Measurements from ENCODE around the gene SESN2.
A peak's percentile ranks its signal among the peaks of the same experiment; 100 is the strongest.
"Not testable (repeated sequence)": the region's sequence is repeated elsewhere in the genome, so short reads cannot be mapped to it uniquely, and the experiment has no call there.

SESN2 gene

GRCh38 chr1:28291711-28292110 lies 32.4 kb downstream of the SESN2 start:
- no peak for DNase-seq

- DNase-seq, result no peak
Measured at GRCh38 chr1:28295936-28296335, 36.6 kb downstream of the SESN2 start.

- no peak for DNase-seq
Measured at GRCh38 chr1:28296401-28297261, 37.3 kb downstream of the SESN2 start.

- no peak for DNase-seq
Measured at GRCh38 chr1:28297826-28298225, 38.5 kb downstream of the SESN2 start.

- no peak for DNase-seq
Measured at GRCh38 chr1:28298438-28298837, 39.1 kb downstream of the SESN2 start.

- DNase-seq, result no peak
Measured at GRCh38 chr1:28301368-28302174, 42.3 kb downstream of the SESN2 start.

GRCh38 chr1:28302247-28302646 lies 42.9 kb downstream of the SESN2 start:
- no peak for DNase-seq

GRCh38 chr1:28306301-28306949 lies 47.1 kb downstream of the SESN2 start:
- DNase-seq, result no peak

GRCh38 chr1:28308750-28309149 lies 49.4 kb downstream of the SESN2 start:
- DNase-seq, result no peak

GRCh38 chr1:28309702-28310101 lies 50.4 kb downstream of the SESN2 start:
- no peak for DNase-seq

- DNase-seq, result no peak
Measured at GRCh38 chr1:28313702-28314546, 54.6 kb downstream of the SESN2 start.

GRCh38 chr1:28314547-28314941 lies 55.2 kb downstream of the SESN2 start:
- DNase-seq, result no peak

GRCh38 chr1:28317014-28317413 lies 57.7 kb downstream of the SESN2 start:
- DNase-seq, result no peak

GRCh38 chr1:28322194-28322593 lies 62.9 kb downstream of the SESN2 start:
- no peak for DNase-seq

- DNase-seq, result no peak
Measured at GRCh38 chr1:28323720-28324119, 64.4 kb downstream of the SESN2 start.

- no peak for DNase-seq
Measured at GRCh38 chr1:28326515-28326914, 67.2 kb downstream of the SESN2 start.

- DNase-seq, result no peak
Measured at GRCh38 chr1:28326984-28327383, 67.7 kb downstream of the SESN2 start.

- DNase-seq, result not testable (repeated sequence)
Measured at GRCh38 chr1:28327431-28327830, 68.1 kb downstream of the SESN2 start.

- DNase-seq, result no peak
Measured at GRCh38 chr1:28328228-28328648, 68.9 kb downstream of the SESN2 start.

GRCh38 chr1:28329395-28330153 lies 70.3 kb downstream of the SESN2 start:
- DNase-seq, result peak in 1 of 2 donors; percentile 25
